Measurements from ENCODE around the gene SLC25A2. TPM values are rescaled to one million over a fixed set of nuclear protein-coding genes. Genes with fewer than 3 reads are reported as not detected.

SLC25A2 gene
- total and polyA plus RNA-seq, 2 of the 13 experiments (the other 11 are each of a cell fraction or from before 2014, with no cell fraction given) = 0.13 TPM; not detected in 1

- TF ChIP-seq SMC3 (IDR thresholded peaks at IDR 0.05; ENCODE audit: low read length) = peak; percentile 30; the same call in 1 of the 2 replicates
- no peak for TF ChIP-seq HNRNPH1 (optimal IDR thresholded peaks at IDR 0.05; ENCODE audit: low read depth, low read length)
- TF ChIP-seq, protein P1, sequence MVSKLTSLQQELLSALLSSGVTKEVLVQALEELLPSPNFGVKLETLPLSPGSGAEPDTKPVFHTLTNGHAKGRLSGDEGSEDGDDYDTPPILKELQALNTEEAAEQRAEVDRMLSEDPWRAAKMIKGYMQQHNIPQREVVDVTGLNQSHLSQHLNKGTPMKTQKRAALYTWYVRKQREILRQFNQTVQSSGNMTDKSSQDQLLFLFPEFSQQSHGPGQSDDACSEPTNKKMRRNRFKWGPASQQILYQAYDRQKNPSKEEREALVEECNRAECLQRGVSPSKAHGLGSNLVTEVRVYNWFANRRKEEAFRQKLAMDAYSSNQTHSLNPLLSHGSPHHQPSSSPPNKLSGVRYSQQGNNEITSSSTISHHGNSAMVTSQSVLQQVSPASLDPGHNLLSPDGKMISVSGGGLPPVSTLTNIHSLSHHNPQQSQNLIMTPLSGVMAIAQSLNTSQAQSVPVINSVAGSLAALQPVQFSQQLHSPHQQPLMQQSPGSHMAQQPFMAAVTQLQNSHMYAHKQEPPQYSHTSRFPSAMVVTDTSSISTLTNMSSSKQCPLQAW (CRISPR knock-in tag; IDR thresholded peaks at IDR 0.05) = no peak
- TF ChIP-seq DMTF1 (CRISPR knock-in tag; IDR thresholded peaks at IDR 0.05) = no peak
- 0 out of 2 replicates have a peak, but pooled peaks have one; percentile 47 for TF ChIP-seq ZNF253 (CRISPR knock-in tag; IDR thresholded peaks at IDR 0.05; ENCODE audit: borderline replicate concordance)
- no peak for TF ChIP-seq KLF6 (CRISPR knock-in tag; IDR thresholded peaks at IDR 0.05)
- 0 out of 2 replicates have a peak, but pooled peaks have one; percentile 50 for TF ChIP-seq ZNF547 (CRISPR knock-in tag; IDR thresholded peaks at IDR 0.05)
- no peak for TF ChIP-seq ZNF709 (CRISPR knock-in tag; IDR thresholded peaks at IDR 0.05)
- no peak for TF ChIP-seq HDAC6 (IDR thresholded peaks at IDR 0.05; ENCODE audit: low read depth, low read length)
- TF ChIP-seq ZNF558 (CRISPR knock-in tag; IDR thresholded peaks at IDR 0.05; ENCODE audit: borderline replicate concordance) = no peak
- TF ChIP-seq ZNF260 (CRISPR knock-in tag; IDR thresholded peaks at IDR 0.05; ENCODE audit: borderline replicate concordance, low read depth) = no peak
- TF ChIP-seq PHB2 (IDR thresholded peaks at IDR 0.05; ENCODE audit: partially characterized antibody) = no peak
- peak; percentile 34; the same call in 1 of the 2 replicates for TF ChIP-seq SP4 (CRISPR knock-in tag; IDR thresholded peaks at IDR 0.05)
- TF ChIP-seq ZNF552 (CRISPR knock-in tag; IDR thresholded peaks at IDR 0.05; ENCODE audit: borderline replicate concordance) = no peak
- no peak for TF ChIP-seq KDM5B (CRISPR knock-in tag; IDR thresholded peaks at IDR 0.05; ENCODE audit: borderline replicate concordance)
- TF ChIP-seq KLF11 (CRISPR knock-in tag; IDR thresholded peaks at IDR 0.05) = no peak
- TF ChIP-seq, protein P2, sequence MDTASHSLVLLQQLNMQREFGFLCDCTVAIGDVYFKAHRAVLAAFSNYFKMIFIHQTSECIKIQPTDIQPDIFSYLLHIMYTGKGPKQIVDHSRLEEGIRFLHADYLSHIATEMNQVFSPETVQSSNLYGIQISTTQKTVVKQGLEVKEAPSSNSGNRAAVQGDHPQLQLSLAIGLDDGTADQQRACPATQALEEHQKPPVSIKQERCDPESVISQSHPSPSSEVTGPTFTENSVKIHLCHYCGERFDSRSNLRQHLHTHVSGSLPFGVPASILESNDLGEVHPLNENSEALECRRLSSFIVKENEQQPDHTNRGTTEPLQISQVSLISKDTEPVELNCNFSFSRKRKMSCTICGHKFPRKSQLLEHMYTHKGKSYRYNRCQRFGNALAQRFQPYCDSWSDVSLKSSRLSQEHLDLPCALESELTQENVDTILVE (CRISPR knock-in tag; IDR thresholded peaks at IDR 0.05) = no peak
- no peak for TF ChIP-seq SIX1 (CRISPR knock-in tag; IDR thresholded peaks at IDR 0.05; ENCODE audit: borderline replicate concordance)
- TF ChIP-seq ZBTB7B (CRISPR knock-in tag; IDR thresholded peaks at IDR 0.05) = 0 out of 2 replicates have a peak, but pooled peaks have one; percentile 20
- no peak for TF ChIP-seq ZSCAN30 (CRISPR knock-in tag; IDR thresholded peaks at IDR 0.05)
- TF ChIP-seq ZNF83 (CRISPR knock-in tag; IDR thresholded peaks at IDR 0.05; ENCODE audit: borderline replicate concordance) = no peak
- TF ChIP-seq ZNF713 (CRISPR knock-in tag; IDR thresholded peaks at IDR 0.05) = no peak
- TF ChIP-seq ZNF256 (CRISPR knock-in tag; conservative IDR thresholded peaks at IDR 0.05) = no peak
- TF ChIP-seq, protein P3, sequence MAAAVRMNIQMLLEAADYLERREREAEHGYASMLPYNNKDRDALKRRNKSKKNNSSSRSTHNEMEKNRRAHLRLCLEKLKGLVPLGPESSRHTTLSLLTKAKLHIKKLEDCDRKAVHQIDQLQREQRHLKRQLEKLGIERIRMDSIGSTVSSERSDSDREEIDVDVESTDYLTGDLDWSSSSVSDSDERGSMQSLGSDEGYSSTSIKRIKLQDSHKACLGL (CRISPR knock-in tag; IDR thresholded peaks at IDR 0.05) = no peak
- TF ChIP-seq, protein P4, sequence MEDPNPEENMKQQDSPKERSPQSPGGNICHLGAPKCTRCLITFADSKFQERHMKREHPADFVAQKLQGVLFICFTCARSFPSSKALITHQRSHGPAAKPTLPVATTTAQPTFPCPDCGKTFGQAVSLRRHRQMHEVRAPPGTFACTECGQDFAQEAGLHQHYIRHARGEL (CRISPR knock-in tag; IDR thresholded peaks at IDR 0.05) = no peak
These were observed 22.4 kb upstream of the SLC25A2 start (continued) for GRCh38 chr5:141326088-141326854.
